Progenitor cell of endocrine pancreas (in vitro differentiated cells): ENCODE data around the gene FOXF1. TPM values are rescaled to one million over a fixed set of nuclear protein-coding genes. Genes with fewer than 3 reads are reported as not detected.

Experiments used
- DNase-seq: peaks from one replicate; pipeline ENCODE4 v3.0.0; 2021; ENCODE audit warnings: low spot score; ENCODE audit not compliant: unreplicated experiment
- H3K27ac Mint-ChIP-seq: 2 replicates; pipeline ENCODE4 v1.8.0; 2021; ENCODE audit warnings: mild to moderate bottlenecking, moderate library complexity, mixed read lengths
- H3K27me3 Mint-ChIP-seq: 2 replicates; pipeline ENCODE4 v1.8.0; 2021; ENCODE audit warnings: mixed read lengths
- H3K36me3 Mint-ChIP-seq: 2 replicates; pipeline ENCODE4 v1.8.0; 2022; ENCODE audit warnings: mixed read lengths; ENCODE audit not compliant: insufficient read depth
- H3K4me1 Mint-ChIP-seq: 2 replicates; pipeline ENCODE4 v1.8.0; 2021; ENCODE audit warnings: low read depth, mixed read lengths
- H3K4me3 Mint-ChIP-seq: 2 replicates; pipeline ENCODE4 v1.8.0; 2021; ENCODE audit warnings: low read depth, mild to moderate bottlenecking, moderate library complexity, mixed read lengths
- H3K9me3 Mint-ChIP-seq: 2 replicates; pipeline ENCODE4 v1.8.0; 2021; ENCODE audit warnings: low read depth, mixed read lengths
- CTCF ChIP-seq: fragments of 200-600 bp; sonication (generic); IDR thresholded peaks from one replicate; pipeline ENCODE4 v1.5.0; 2021; ENCODE audit warnings: antibody characterized with exemption, mild to moderate bottlenecking; ENCODE audit not compliant: unreplicated experiment
- total RNA-seq: library from RNA; stranded (reverse); gene quantifications from 2 replicates; pipeline ENCODE4 v1.2.1, GENCODE V29; 2021

The FOXF1 gene
- total RNA-seq, 1 donor from 2014 or later: not detected

- Mint-ChIP-seq H3K4me3 (no peak overlapping the region), H3K9me3 (no peaks in the 10 kb centered on the region)
Observed at GRCh38 chr16:86562356-86562755, 52.0 kb downstream of the FOXF1 start.

GRCh38 chr16:86563469-86564345, 53.4 kb downstream of the FOXF1 start:
- Mint-ChIP-seq H3K27ac (peak overlapping the region; percentile 71), H3K4me3 (peak overlapping the region; percentile 52), H3K36me3 (no peaks in the 10 kb centered on the region), H3K27me3 (peaks cover 63% of the 10 kb centered on the region), H3K4me1 (peaks cover 11% of the 10 kb centered on the region), H3K9me3 (no peaks in the 10 kb centered on the region)
- TF ChIP-seq CTCF: peak; percentile 99
- peak; percentile 88 for DNase-seq

More at GRCh38 chr16:86562356-86562755, 52.0 kb downstream of the FOXF1 start:
- Mint-ChIP-seq H3K36me3 (no peaks in the 10 kb centered on the region), H3K27ac (no peak overlapping the region), H3K4me1 (peaks cover 11% of the 10 kb centered on the region), H3K27me3 (peaks cover 68% of the 10 kb centered on the region)
- DNase-seq: no peak
- no peak for TF ChIP-seq CTCF

Other genes starting within 250 kb of the FOXF1 start
- gene MTHFSD, start 44.7 kb downstream of the FOXF1 start, total RNA-seq: 21.8 and 22.8 TPM in 2 replicates
- gene FOXC2, start 56.3 kb downstream of the FOXF1 start, total RNA-seq: 0.11 TPM in 1 of 2 replicates, not detected in the other
- gene FOXL1, start 68.0 kb downstream of the FOXF1 start, total RNA-seq: not detected in 2 replicates